ENCODE data around the gene DHCR7.

DNA sequence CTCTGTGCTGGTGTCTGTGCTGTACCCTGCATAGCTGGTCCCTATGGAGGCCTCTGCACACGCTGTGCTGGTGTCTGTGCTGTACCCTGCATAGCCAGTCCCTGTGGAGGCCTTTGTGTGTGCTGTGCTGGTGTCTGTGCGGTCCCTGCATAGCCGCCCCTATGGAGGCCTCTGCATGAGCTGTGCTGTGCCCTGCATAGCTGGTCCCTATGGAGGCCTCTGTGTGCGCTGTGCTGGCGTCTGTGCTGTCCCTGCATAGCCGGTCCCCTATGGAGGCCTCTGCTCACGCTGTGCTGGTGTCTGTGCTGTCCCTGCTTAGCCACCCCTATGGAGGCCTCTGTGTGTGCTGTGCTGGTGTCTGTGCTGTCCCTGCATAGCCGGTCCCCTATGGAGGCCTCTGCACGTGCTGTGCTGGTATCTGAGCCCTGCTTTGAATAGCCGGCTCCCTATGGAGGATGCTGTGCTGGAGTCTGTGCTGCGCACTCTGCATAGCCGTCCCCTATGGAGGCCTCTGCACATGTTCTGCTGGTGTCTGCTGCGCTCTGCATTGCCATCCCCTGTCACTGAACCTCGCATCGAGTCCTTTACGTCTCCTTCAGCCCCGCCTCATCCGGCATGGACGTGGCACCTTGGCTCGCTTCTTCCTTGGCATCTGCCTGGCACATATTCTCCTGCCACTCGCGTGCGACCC is 11.0 kb upstream of the DHCR7 start:
- no peak for TF ChIP-seq EZH2 (IDR thresholded peaks at IDR 0.05; ENCODE audit: low read length, missing control alignments)
- TF ChIP-seq, protein P1, sequence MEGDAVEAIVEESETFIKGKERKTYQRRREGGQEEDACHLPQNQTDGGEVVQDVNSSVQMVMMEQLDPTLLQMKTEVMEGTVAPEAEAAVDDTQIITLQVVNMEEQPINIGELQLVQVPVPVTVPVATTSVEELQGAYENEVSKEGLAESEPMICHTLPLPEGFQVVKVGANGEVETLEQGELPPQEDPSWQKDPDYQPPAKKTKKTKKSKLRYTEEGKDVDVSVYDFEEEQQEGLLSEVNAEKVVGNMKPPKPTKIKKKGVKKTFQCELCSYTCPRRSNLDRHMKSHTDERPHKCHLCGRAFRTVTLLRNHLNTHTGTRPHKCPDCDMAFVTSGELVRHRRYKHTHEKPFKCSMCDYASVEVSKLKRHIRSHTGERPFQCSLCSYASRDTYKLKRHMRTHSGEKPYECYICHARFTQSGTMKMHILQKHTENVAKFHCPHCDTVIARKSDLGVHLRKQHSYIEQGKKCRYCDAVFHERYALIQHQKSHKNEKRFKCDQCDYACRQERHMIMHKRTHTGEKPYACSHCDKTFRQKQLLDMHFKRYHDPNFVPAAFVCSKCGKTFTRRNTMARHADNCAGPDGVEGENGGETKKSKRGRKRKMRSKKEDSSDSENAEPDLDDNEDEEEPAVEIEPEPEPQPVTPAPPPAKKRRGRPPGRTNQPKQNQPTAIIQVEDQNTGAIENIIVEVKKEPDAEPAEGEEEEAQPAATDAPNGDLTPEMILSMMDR (conservative IDR thresholded peaks at IDR 0.05 in 1 of 2, IDR thresholded peaks at IDR 0.05 in 1 of 2; ENCODE audit: low read depth in 1 of 2, low read length in 2 of 2): no peak

Measured in fibroblast of lung (primary cell).